Right atrium auricular region (tissue), 2 donors: ENCODE results near the gene MYL4. TPM values are rescaled to one million over a fixed set of nuclear protein-coding genes. Genes with fewer than 3 reads are reported as not detected.

Experiments
- DNase-seq: peaks from one replicate; pipeline ENCODE4 v3.0.0-alpha.2; 2019; ENCODE audit warnings: low spot score
- H3K27ac ChIP-seq, 2 donors: fragments of 200-600 bp; sonication (generic); 1 replicate in 1 of 2; 2 replicates in 1 of 2; pipeline ENCODE4 v1.5.1; 2016 to 2019
- H3K27me3 ChIP-seq, 2 donors: fragments of 200-600 bp; sonication (generic); one replicate each; pipeline versions ENCODE4 v1.5.1 to v1.6.0; 2017 to 2019
- H3K36me3 ChIP-seq: fragments of 200-600 bp; sonication (generic); one replicate; pipeline ENCODE4 v1.5.1; 2016
- H3K4me1 ChIP-seq, 2 donors: fragments of 200-600 bp; sonication (generic); one replicate each; pipeline versions ENCODE4 v1.5.1 to v1.6.0; 2017 to 2019
- H3K4me3 ChIP-seq, 2 donors: fragments of 200-600 bp; sonication (generic); 1 replicate in 1 of 2; 2 replicates in 1 of 2; pipeline ENCODE4 v1.5.1; 2017 to 2019; ENCODE audit warnings: mild to moderate bottlenecking in 1 of 2, moderate library complexity in 1 of 2
- H3K9me3 ChIP-seq, 2 donors: fragments of 200-600 bp; sonication (generic); one replicate each; pipeline ENCODE4 v1.5.1; 2019
- CTCF ChIP-seq, 2 donors: fragments of 200-600 bp; sonication (generic); IDR thresholded peaks; one replicate each; pipeline ENCODE4 v1.5.1; 2019; ENCODE audit warnings: antibody characterized with exemption in 2 of 2
- total RNA-seq, 2 donors: library from RNA; depleted of rRNA; stranded (reverse); fragments of >200 nt; gene quantifications; one replicate each; pipeline ENCODE4 v1.1.0, GENCODE V29; 2016

Gene MYL4
- total RNA-seq, 2 donors from 2014 or later = 3,895 to 5,829 TPM

DNA sequence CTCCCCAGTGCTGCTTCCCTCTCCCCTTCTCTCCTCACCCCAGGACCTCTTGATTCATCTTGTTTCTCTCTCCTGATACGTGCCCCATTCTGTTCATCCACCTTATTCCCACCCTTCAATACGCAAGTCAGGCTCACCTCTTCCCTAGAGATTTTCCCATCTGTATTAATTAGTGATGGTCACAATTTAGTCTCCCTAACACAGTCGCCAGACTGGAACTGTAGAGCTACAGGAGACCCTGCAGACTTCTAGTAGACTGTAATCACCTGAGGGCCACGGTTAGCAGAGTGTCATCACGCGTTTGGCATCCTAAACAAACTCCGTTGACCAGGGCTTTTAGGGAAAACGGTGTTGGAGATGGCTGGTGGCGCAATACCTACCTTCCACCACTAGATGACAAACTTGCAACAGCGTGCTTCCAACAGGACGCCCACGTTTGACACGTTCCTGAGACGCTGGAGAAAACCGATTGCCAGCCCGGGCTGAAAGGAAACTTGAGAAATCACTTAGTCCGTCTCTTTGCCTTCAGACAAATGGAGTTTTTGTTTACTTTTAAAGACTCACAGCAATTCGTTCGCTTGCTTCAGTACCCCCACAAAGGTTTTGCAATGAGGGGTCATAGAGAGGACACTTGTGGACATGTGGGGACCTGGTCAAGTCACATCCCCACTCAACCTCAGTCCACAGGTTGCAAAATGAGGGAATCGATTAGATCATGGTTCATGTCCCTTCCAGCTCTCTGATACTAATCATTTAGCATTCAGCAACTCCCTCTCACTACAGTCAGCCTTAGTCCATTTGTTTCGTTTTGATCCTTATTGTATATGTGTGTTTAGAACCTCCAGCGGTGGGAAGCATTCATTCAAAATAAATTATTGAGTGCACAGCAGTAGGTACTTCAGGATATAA lies 20.6 kb downstream of the MYL4 start:
- Histone ChIP-seq H3K4me1 (peaks cover 0 to 29% of the 10 kb centered on the region in 2 donors), H3K4me3 (peak overlapping the region in 1 of 2 donors; percentile 25), H3K27me3 (no peaks in the 10 kb centered on the region), H3K36me3 (peaks cover 8% of the 10 kb centered on the region), H3K27ac (peak overlapping the region in 1 of 2 donors; percentile 52), H3K9me3 (no peaks in the 10 kb centered on the region)
- peak; percentile 97 for DNase-seq
- peak; percentile 95 to 99 for TF ChIP-seq CTCF (IDR thresholded peaks at IDR 0.05)

DNA sequence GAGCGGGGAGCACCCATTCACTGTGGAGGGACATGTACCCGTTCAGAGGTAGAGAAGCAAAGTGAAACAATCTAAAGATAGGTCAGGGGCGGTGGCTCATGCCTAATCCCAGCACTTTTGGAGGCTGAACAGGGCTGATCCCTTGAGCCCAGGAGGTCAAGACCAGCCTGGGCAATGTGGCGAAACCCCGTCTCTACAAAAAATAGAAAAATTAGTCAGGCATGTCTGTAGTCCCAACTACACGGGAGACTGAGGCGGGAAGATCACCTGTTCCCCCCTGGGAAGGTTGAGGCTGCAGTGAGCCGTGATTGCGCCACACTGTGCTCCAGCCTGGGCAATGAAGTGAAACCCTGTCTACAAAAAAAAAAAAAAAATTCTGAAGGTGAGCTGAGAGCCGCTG lies 21.7 kb downstream of the MYL4 start:
- peaks cover 17% of the 10 kb centered on the region for H3K36me3 ChIP-seq
- no peak for TF ChIP-seq CTCF (IDR thresholded peaks at IDR 0.05)
- peaks cover 0 to 19% of the 10 kb centered on the region in 2 donors for H3K4me1 ChIP-seq
- H3K27me3 ChIP-seq = no peaks in the 10 kb centered on the region
- H3K9me3 ChIP-seq = no peaks in the 10 kb centered on the region
- H3K4me3 ChIP-seq = no peak overlapping the region
- H3K27ac ChIP-seq = no peak overlapping the region
- DNase-seq = no peak

- DNase-seq = no peak
- TF ChIP-seq CTCF (IDR thresholded peaks at IDR 0.05) = no peak
- H3K27me3 ChIP-seq = no peaks in the 10 kb centered on the region
- H3K36me3 ChIP-seq = peaks cover 19% of the 10 kb centered on the region
- no peak overlapping the region for H3K27ac ChIP-seq
- no peaks in the 10 kb centered on the region for H3K9me3 ChIP-seq
- no peak overlapping the region for H3K4me3 ChIP-seq
- H3K4me1 ChIP-seq = peaks cover 0 to 14% of the 10 kb centered on the region in 2 donors
Measured at GRCh38 chr17:47231334-47231733, 22.2 kb downstream of the MYL4 start.

- Histone ChIP-seq H3K9me3 (no peaks in the 10 kb centered on the region), H3K27ac (no peak overlapping the region), H3K36me3 (peaks cover 19% of the 10 kb centered on the region), H3K4me1 (peaks cover 0 to 10% of the 10 kb centered on the region in 2 donors), H3K4me3 (no peak overlapping the region), H3K27me3 (no peaks in the 10 kb centered on the region)
- no peak for TF ChIP-seq CTCF (IDR thresholded peaks at IDR 0.05)
- no peak for DNase-seq
Measured at GRCh38 chr17:47231866-47232265, 22.7 kb downstream of the MYL4 start.

DNA sequence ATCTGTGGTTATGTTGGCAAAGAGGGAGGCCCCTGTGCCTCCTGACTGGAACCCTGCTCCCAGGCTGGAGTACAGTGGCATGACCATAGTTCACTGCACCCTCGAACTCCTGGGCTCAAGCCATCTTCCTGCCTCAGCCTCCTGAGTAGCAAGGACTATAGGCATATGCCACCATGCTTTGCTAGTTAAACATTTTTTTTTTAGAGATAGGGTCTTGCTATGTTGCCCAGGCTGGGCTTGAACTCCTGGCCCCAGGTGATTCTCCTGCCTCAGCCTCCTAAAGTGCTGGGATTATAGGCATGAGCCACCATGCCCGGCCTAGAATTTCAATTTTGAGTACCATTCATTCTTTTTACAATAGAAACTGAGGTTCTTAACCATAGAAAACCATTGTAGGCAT lies 23.3 kb downstream of the MYL4 start:
- TF ChIP-seq CTCF (IDR thresholded peaks at IDR 0.05) = no peak
- H3K36me3 ChIP-seq = peaks cover 19% of the 10 kb centered on the region
- no peak for DNase-seq
- no peaks in the 10 kb centered on the region for H3K9me3 ChIP-seq
- no peak overlapping the region for H3K27ac ChIP-seq
- no peak overlapping the region for H3K4me3 ChIP-seq
- no peaks in the 10 kb centered on the region for H3K27me3 ChIP-seq
- H3K4me1 ChIP-seq = peaks cover 0 to 10% of the 10 kb centered on the region in 2 donors
